Measurements from ENCODE around the gene POFUT2. TPM values are rescaled to one million over a fixed set of nuclear protein-coding genes. Genes with fewer than 3 reads are reported as not detected.
A peak's percentile ranks its signal among the peaks of the same experiment; 100 is the strongest.
"Not testable (repeated sequence)": the region's sequence is repeated elsewhere in the genome, so short reads cannot be mapped to it uniquely, and the experiment has no call there.

POFUT2 gene
- total and polyA plus RNA-seq, 7 donors = 2.5 to 31.3 (median 18.9) TPM

- H3K4me1 ChIP-seq = peaks cover 0 to 44% (median 32%) of the 10 kb centered on the region in 4 donors
- DNase-seq = peak; percentile 89
- H3K9me3 ChIP-seq = no peaks in the 10 kb centered on the region
- peak overlapping the region; percentile 72 to 79 (median 76) for H3K27ac ChIP-seq
- WGBS, 2 donors = 60 to 68% methylated on average over 27 of the region's 27 CpGs
- H3K27me3 ChIP-seq = no peaks in the 10 kb centered on the region
- TF ChIP-seq EP300 (IDR thresholded peaks at IDR 0.05) = no peak
- peak in 3 of 4 experiments; percentile 57 to 65 (median 59) for TF ChIP-seq CTCF (IDR thresholded peaks at IDR 0.05)
- peak in 1 of 4 donors; percentile 39 for TF ChIP-seq POLR2AphosphoS5 (IDR thresholded peaks at IDR 0.05)
- no peaks in the 10 kb centered on the region for H3K36me3 ChIP-seq
- no peak overlapping the region for H3K4me3 ChIP-seq
- intact Hi-C loops (cut with DNase I) = loop anchor here (2.0 kb wide), 1 partner anchor 19 kb away; no protein-coding TSS in a partner anchor
Measured at GRCh38 chr21:45309069-45309986, 21.6 kb upstream of the POFUT2 start.

- no peak overlapping the region for H3K4me3 ChIP-seq
- peaks cover 0 to 44% (median 32%) of the 10 kb centered on the region in 4 donors for H3K4me1 ChIP-seq
- TF ChIP-seq EP300 (IDR thresholded peaks at IDR 0.05) = no peak
- TF ChIP-seq POLR2A (IDR thresholded peaks at IDR 0.05) = no peak
- TF ChIP-seq CTCF (IDR thresholded peaks at IDR 0.05) = no peak
- TF ChIP-seq POLR2AphosphoS5 (IDR thresholded peaks at IDR 0.05) = no peak
- WGBS, 2 donors = 53 to 67% methylated on average over 27 of the region's 27 CpGs
- no peaks in the 10 kb centered on the region for H3K36me3 ChIP-seq
- H3K27me3 ChIP-seq = no peaks in the 10 kb centered on the region
- peak; percentile 77 for DNase-seq
- H3K9me3 ChIP-seq = no peaks in the 10 kb centered on the region
- intact Hi-C loops (cut with DNase I) = loop anchor here (2.0 kb wide), 1 partner anchor 18 kb away; no protein-coding TSS in a partner anchor
- H3K27ac ChIP-seq = peak overlapping the region; percentile 72 to 79 (median 76)
Measured at GRCh38 chr21:45308194-45309068, 20.7 kb upstream of the POFUT2 start.

GRCh38 chr21:45307597-45308158 lies 20.0 kb upstream of the POFUT2 start:
- intact Hi-C loops (cut with DNase I) = loop anchor here (2.0 kb wide), 1 partner anchor 17 kb away; no protein-coding TSS in a partner anchor
- H3K36me3 ChIP-seq, H3K27me3 ChIP-seq, DNase-seq, H3K9me3 ChIP-seq: not testable (repeated sequence)
- H3K27ac ChIP-seq = peak overlapping the region; percentile 68 to 98 (median 90)
- peaks cover 0 to 48% (median 35%) of the 10 kb centered on the region in 4 donors for H3K4me1 ChIP-seq
- WGBS, 2 donors = 85 to 89% methylated on average over 17 of the region's 17 CpGs
- H3K4me3 ChIP-seq = peak overlapping the region in 1 of 4 donors; percentile 19

GRCh38 chr21:45306832-45307571 lies 19.3 kb upstream of the POFUT2 start:
- intact Hi-C loops (cut with DNase I) = no loop called here
- WGBS, 2 donors = 59 to 67% methylated on average over 33 of the region's 33 CpGs
- H3K27me3 ChIP-seq = no peaks in the 10 kb centered on the region
- H3K27ac ChIP-seq = peak overlapping the region; percentile 68 to 98 (median 90)
- peak; percentile 96 for DNase-seq
- H3K4me3 ChIP-seq = peak overlapping the region in 3 of 4 donors; percentile 12 to 27 (median 19)
- H3K9me3 ChIP-seq = no peaks in the 10 kb centered on the region
- no peaks in the 10 kb centered on the region for H3K36me3 ChIP-seq
- peak; percentile 79 to 92 (median 84) for TF ChIP-seq POLR2AphosphoS5 (IDR thresholded peaks at IDR 0.05)
- peak in 1 of 2 donors; percentile 11 for TF ChIP-seq POLR2A (IDR thresholded peaks at IDR 0.05)
- peak; percentile 71 to 93 (median 83) for TF ChIP-seq EP300 (IDR thresholded peaks at IDR 0.05)
- TF ChIP-seq CTCF (IDR thresholded peaks at IDR 0.05) = no peak
- H3K4me1 ChIP-seq = peaks cover 5 to 54% (median 42%) of the 10 kb centered on the region in 4 donors

Data from sigmoid colon (tissue), 7 donors.